Breast epithelium (tissue), 3 donors: ENCODE measurements around the gene ANG.

Experiments used
- CTCF ChIP-seq, 3 donors: fragments of 450-650 bp; IDR thresholded peaks; one replicate each; pipeline ENCODE4 v1.5.1; 2016 to 2017; ENCODE audit warnings: antibody characterized with exemption in 3 of 3, mild to moderate bottlenecking in 3 of 3, moderate library complexity in 3 of 3
- POLR2A ChIP-seq: fragments of 450-650 bp; IDR thresholded peaks from one replicate; pipeline ENCODE4 v1.6.1; 2016; ENCODE audit warnings: antibody characterized with exemption, mild to moderate bottlenecking, moderate library complexity
- POLR2AphosphoS5 ChIP-seq, 3 donors: sonication (generic); formaldehyde crosslinking; IDR thresholded peaks; one replicate each; pipeline ENCODE4 v1.6.1; 2017; ENCODE audit warnings: antibody characterized with exemption in 3 of 3

- TF ChIP-seq CTCF (IDR thresholded peaks at IDR 0.05) (peak in 1 of 3 donors; percentile 6), POLR2AphosphoS5 (IDR thresholded peaks at IDR 0.05) (no peak), POLR2A (no peak)
Measured at GRCh38 chr14:20698018-20698329, 9.4 kb downstream of the ANG start.
